Chondrocyte (in vitro differentiated cells): ENCODE data around the gene GPC3. TPM values are rescaled to one million over a fixed set of nuclear protein-coding genes. Genes with fewer than 3 reads are reported as not detected.

Experiments
- DNase-seq: peaks from one replicate; pipeline ENCODE4 v3.0.0; 2021; ENCODE audit warnings: mixed read lengths, low spot score
- H3K27ac Mint-ChIP-seq: one replicate; pipeline ENCODE4 v1.8.0; 2021; ENCODE audit warnings: mild to moderate bottlenecking, moderate library complexity, mixed read lengths; ENCODE audit not compliant: unreplicated experiment
- H3K27me3 Mint-ChIP-seq: 2 replicates; pipeline ENCODE4 v1.8.0; 2021; ENCODE audit warnings: low read depth, mixed read lengths
- H3K36me3 Mint-ChIP-seq: 2 replicates; pipeline ENCODE4 v1.8.0; 2021; ENCODE audit warnings: low read depth, mixed read lengths
- H3K4me1 Mint-ChIP-seq: 2 replicates; pipeline ENCODE4 v1.8.0; 2021; ENCODE audit warnings: low read depth, mild to moderate bottlenecking, mixed read lengths
- H3K4me3 Mint-ChIP-seq: one replicate; pipeline ENCODE4 v1.8.0; 2021; ENCODE audit warnings: mild to moderate bottlenecking, moderate library complexity, mixed read lengths; ENCODE audit not compliant: unreplicated experiment
- H3K9me3 Mint-ChIP-seq: 2 replicates; pipeline ENCODE4 v1.8.0; 2021; ENCODE audit warnings: low read depth, mixed read lengths
- CTCF ChIP-seq: fragments of 200-600 bp; sonication (generic); IDR thresholded peaks from 2 replicates; pipeline ENCODE4 v1.5.0; 2021; ENCODE audit warnings: antibody characterized with exemption, mild to moderate bottlenecking, moderate library complexity
- total RNA-seq: library from RNA; stranded (reverse); gene quantifications from 3 replicates; pipeline ENCODE4 v1.2.1, GENCODE V29; 2021

GPC3 gene
- total RNA-seq, 1 donor from 2014 or later, result 1.9 TPM

DNA sequence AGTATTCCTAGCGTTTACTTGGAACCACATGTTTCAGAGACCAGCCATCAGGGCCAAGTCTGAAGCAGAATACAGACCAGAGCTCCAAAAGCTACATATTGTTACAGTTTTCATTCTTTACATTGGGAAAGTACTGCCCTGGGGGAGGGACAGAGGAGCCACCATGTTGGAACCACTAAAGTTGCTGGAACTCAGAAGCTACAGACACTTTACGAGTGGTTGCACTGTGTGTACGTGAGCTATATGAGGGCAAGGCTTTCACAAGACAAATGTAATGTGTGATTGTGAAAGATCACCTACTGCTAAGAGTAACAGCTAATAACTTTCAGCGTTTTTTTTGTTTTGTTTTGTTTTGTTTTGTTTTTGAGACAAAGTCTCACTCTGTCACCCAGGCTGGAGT, 11.7 kb downstream of the GPC3 start:
- no peak for TF ChIP-seq CTCF
- H3K4me3 Mint-ChIP-seq, result no peak overlapping the region
- no peaks in the 10 kb centered on the region for H3K9me3 Mint-ChIP-seq
- DNase-seq, result no peak
- H3K4me1 Mint-ChIP-seq, result peaks cover 5% of the 10 kb centered on the region
- H3K27ac Mint-ChIP-seq, result no peak overlapping the region
- H3K27me3 Mint-ChIP-seq, result no peaks in the 10 kb centered on the region
- H3K36me3 Mint-ChIP-seq, result no peaks in the 10 kb centered on the region

- Mint-ChIP-seq H3K9me3 (no peaks in the 10 kb centered on the region), H3K4me3 (no peak overlapping the region), H3K4me1 (peaks cover 5% of the 10 kb centered on the region), H3K27ac (no peak overlapping the region), H3K27me3 (no peaks in the 10 kb centered on the region), H3K36me3 (no peaks in the 10 kb centered on the region)
- no peak for DNase-seq
- TF ChIP-seq CTCF, result no peak
These were observed 12.5 kb downstream of the GPC3 start for GRCh38 chrX:133972916-133973315.

DNA sequence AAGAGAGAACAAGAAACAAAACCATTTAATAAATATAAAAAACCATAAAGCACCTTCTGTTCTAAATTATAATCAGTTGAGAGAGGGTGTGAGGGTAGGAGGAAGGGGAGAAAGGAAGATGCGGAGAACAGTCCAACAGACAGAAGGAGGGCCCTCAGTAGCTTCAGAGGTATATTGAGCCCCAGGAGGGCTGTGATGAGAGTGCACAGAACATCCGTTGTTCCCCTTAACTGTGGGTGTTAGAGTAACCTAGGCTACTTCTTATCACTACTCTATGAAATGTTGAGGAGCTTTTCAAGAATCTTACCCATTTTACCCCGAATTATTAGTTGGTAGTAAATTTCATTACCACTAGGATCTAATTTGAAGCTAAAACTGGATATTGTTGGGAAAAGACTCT, 13.8 kb downstream of the GPC3 start:
- no peak for DNase-seq
- H3K9me3 Mint-ChIP-seq, result no peaks in the 10 kb centered on the region
- H3K4me3 Mint-ChIP-seq, result no peak overlapping the region
- H3K27ac Mint-ChIP-seq, result no peak overlapping the region
- H3K36me3 Mint-ChIP-seq, result no peaks in the 10 kb centered on the region
- TF ChIP-seq CTCF, result no peak
- H3K27me3 Mint-ChIP-seq, result peaks cover 2% of the 10 kb centered on the region
- peaks cover 5% of the 10 kb centered on the region for H3K4me1 Mint-ChIP-seq

- Mint-ChIP-seq H3K27ac (no peak overlapping the region), H3K9me3 (no peaks in the 10 kb centered on the region), H3K4me1 (peaks cover 5% of the 10 kb centered on the region), H3K36me3 (no peaks in the 10 kb centered on the region), H3K27me3 (peaks cover 2% of the 10 kb centered on the region), H3K4me3 (no peak overlapping the region)
- TF ChIP-seq CTCF, result no peak
- DNase-seq, result no peak
These were observed 15.3 kb downstream of the GPC3 start for GRCh38 chrX:133970076-133970475.

DNA sequence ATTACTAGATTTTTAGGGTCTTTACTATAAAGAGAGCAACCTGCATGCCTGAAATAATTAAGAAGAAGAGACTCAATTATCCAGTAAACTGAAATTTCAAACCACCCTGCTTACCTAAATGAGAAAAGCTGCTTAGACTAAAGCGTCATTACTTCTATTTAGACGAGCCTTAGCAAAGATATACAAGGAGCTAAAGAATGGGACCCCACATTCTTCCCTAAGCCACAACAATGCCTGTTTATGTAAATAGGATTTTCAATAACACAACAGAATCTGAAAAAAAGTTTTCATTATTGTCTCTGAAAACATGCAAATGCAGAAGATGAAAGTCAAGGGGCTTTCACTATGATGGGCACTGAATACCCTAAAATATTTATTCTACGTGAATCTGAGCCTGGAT, 16.2 kb downstream of the GPC3 start:
- no peak for DNase-seq
- Mint-ChIP-seq H3K27ac (no peak overlapping the region), H3K27me3 (peaks cover 2% of the 10 kb centered on the region), H3K36me3 (no peaks in the 10 kb centered on the region), H3K4me1 (peaks cover 5% of the 10 kb centered on the region), H3K9me3 (no peaks in the 10 kb centered on the region), H3K4me3 (no peak overlapping the region)
- TF ChIP-seq CTCF, result no peak
